Mesenchymal stem cell (in vitro differentiated cells and primary cell): Measurements from ENCODE around the gene FBLN7.

Source experiments
- DNase-seq: peaks from one replicate; pipeline ENCODE4 v3.0.0-alpha.2; 2013
- H2AFZ ChIP-seq: one replicate; pipeline ENCODE4 v1.6.1; 2013; ENCODE audit warnings: low read depth, mild to moderate bottlenecking, control low read depth, inconsistent platforms, low read length, moderate library complexity
- H2AK5ac ChIP-seq: 2 replicates; pipeline ENCODE4 v1.6.1; 2013; ENCODE audit warnings: low read length, moderate library complexity, mild to moderate bottlenecking, inconsistent platforms; ENCODE audit not compliant: severe bottlenecking
- H2BK120ac ChIP-seq: one replicate; pipeline ENCODE4 v1.6.1; 2013; ENCODE audit warnings: low read depth, mild to moderate bottlenecking, inconsistent platforms, low read length, moderate library complexity
- H2BK12ac ChIP-seq, 2 experiments: one replicate each; pipeline ENCODE4 v1.6.1; 2013; ENCODE audit warnings: inconsistent platforms in 2 of 2, low read length in 2 of 2, mild to moderate bottlenecking in 2 of 2, moderate library complexity in 2 of 2, control low read depth in 1 of 2
- H2BK15ac ChIP-seq: one replicate; pipeline ENCODE4 v1.6.1; 2013; ENCODE audit warnings: mild to moderate bottlenecking, low read depth, inconsistent platforms; ENCODE audit not compliant: poor library complexity, severe bottlenecking
- H2BK5ac ChIP-seq: 2 replicates; pipeline ENCODE4 v1.6.1; 2013; ENCODE audit warnings: low read depth, mild to moderate bottlenecking, low read length, control low read depth, inconsistent platforms; ENCODE audit not compliant: poor library complexity, severe bottlenecking
- H3K14ac ChIP-seq, 2 experiments: one replicate each; pipeline ENCODE4 v1.6.1; 2013; ENCODE audit warnings: inconsistent platforms in 2 of 2, low read length in 2 of 2, control low read depth in 1 of 2, mild to moderate bottlenecking in 1 of 2, moderate library complexity in 1 of 2
- H3K18ac ChIP-seq, 2 experiments: one replicate each; pipeline ENCODE4 v1.6.1; 2013; ENCODE audit warnings: inconsistent platforms in 2 of 2, low read length in 2 of 2, control low read depth in 1 of 2, low read depth in 1 of 2, mild to moderate bottlenecking in 1 of 2
- H3K23ac ChIP-seq, 2 experiments: one replicate each; pipeline ENCODE4 v1.6.1; 2013; ENCODE audit warnings: inconsistent platforms in 2 of 2, low read length in 2 of 2, mild to moderate bottlenecking in 2 of 2, moderate library complexity in 2 of 2, control low read depth in 1 of 2
- H3K27ac ChIP-seq: 2 replicates; pipeline ENCODE4 v1.5.1; 2013; ENCODE audit warnings: mild to moderate bottlenecking, moderate library complexity, low read length, control low read depth, inconsistent platforms; ENCODE audit not compliant: poor library complexity, severe bottlenecking
- H3K27me3 ChIP-seq, 2 experiments: 2 replicates each; pipeline versions ENCODE4 v1.6.1 to v1.7.0; 2013; ENCODE audit warnings: low read length in 2 of 2, mild to moderate bottlenecking in 2 of 2, moderate library complexity in 2 of 2, control low read depth in 1 of 2, inconsistent platforms in 1 of 2; ENCODE audit not compliant: control insufficient read depth in 1 of 2, insufficient read depth in 1 of 2
- H3K36me3 ChIP-seq, 2 experiments: 2 replicates each; pipeline versions ENCODE4 v1.6.1 to v1.7.0; 2013; ENCODE audit warnings: low read length in 2 of 2, control low read depth in 1 of 2, inconsistent platforms in 1 of 2, low read depth in 1 of 2, mild to moderate bottlenecking in 1 of 2; ENCODE audit not compliant: insufficient read depth in 2 of 2, control insufficient read depth in 1 of 2
- H3K4ac ChIP-seq, 2 experiments: one replicate each; pipeline ENCODE4 v1.6.1; 2013; ENCODE audit warnings: inconsistent platforms in 2 of 2, low read length in 2 of 2, mild to moderate bottlenecking in 2 of 2, moderate library complexity in 2 of 2, control low read depth in 1 of 2, low read depth in 1 of 2
- H3K4me1 ChIP-seq: 2 replicates; pipeline ENCODE4 v1.6.1; 2013; ENCODE audit warnings: low read depth, low read length, control low read depth; ENCODE audit not compliant: control insufficient read depth, insufficient read depth
- H3K4me2 ChIP-seq: 2 replicates; pipeline ENCODE4 v1.6.1; 2013; ENCODE audit warnings: low read length, mild to moderate bottlenecking, inconsistent platforms; ENCODE audit not compliant: poor library complexity, severe bottlenecking
- H3K4me3 ChIP-seq, 2 experiments: 2 replicates each; pipeline versions ENCODE4 v1.5.1 to v1.7.0; 2013; ENCODE audit warnings: low read length in 2 of 2, mild to moderate bottlenecking in 2 of 2, control low read depth in 1 of 2, low read depth in 1 of 2; ENCODE audit not compliant: insufficient read depth in 1 of 2
- H3K79me1 ChIP-seq: replicated peaks from 2 replicates; pipeline ENCODE4 v1.6.1; 2013; ENCODE audit warnings: mild to moderate bottlenecking, control low read depth, low read length, inconsistent platforms; ENCODE audit not compliant: poor library complexity, severe bottlenecking
- H3K9ac ChIP-seq: 2 replicates; pipeline ENCODE4 v1.7.0; 2013; ENCODE audit warnings: mild to moderate bottlenecking, low read length, moderate library complexity
- H3K9me3 ChIP-seq: 2 replicates; pipeline ENCODE4 v1.7.0; 2013; ENCODE audit warnings: mild to moderate bottlenecking, low read length; ENCODE audit not compliant: control insufficient read depth
- H4K8ac ChIP-seq: one replicate; pipeline ENCODE4 v1.6.1; 2013; ENCODE audit warnings: inconsistent platforms, mild to moderate bottlenecking, low read length, moderate library complexity
- H4K91ac ChIP-seq: one replicate; pipeline ENCODE4 v1.6.1; 2013; ENCODE audit warnings: mild to moderate bottlenecking, low read length, inconsistent platforms
- WGBS: methylation state at CpG from one replicate; pipeline ENCODE4 v1.1.7; 2013; ENCODE audit warnings: mixed read lengths; 5-methylcytosine and 5-hydroxymethylcytosine counted together

FBLN7 gene

GRCh38 chr2:112129060-112129459, 9.1 kb upstream of the FBLN7 start:
- WGBS = no CpG with 5 or more reads among the region's 1 CpG
- H2AFZ ChIP-seq = no peak overlapping the region

GRCh38 chr2:112133344-112133743, 4.8 kb upstream of the FBLN7 start:
- no peaks in the 10 kb centered on the region for H3K79me1 ChIP-seq
- H3K14ac ChIP-seq = no peak overlapping the region
- no peak overlapping the region for H3K27ac ChIP-seq
- no peak overlapping the region for H4K91ac ChIP-seq
- H2BK12ac ChIP-seq = no peak overlapping the region
- DNase-seq = no peak
- H2BK5ac ChIP-seq = no peak overlapping the region
- no peak overlapping the region for H3K23ac ChIP-seq
- H2BK15ac ChIP-seq = no peak overlapping the region
- H2AK5ac ChIP-seq = no peak overlapping the region
- H3K9ac ChIP-seq = no peak overlapping the region
- no peak overlapping the region for H2AFZ ChIP-seq
- H3K4me3 ChIP-seq = no peak overlapping the region
- H3K36me3 ChIP-seq = no peaks in the 10 kb centered on the region
- H3K27me3 ChIP-seq = no peaks in the 10 kb centered on the region
- no peak overlapping the region for H2BK120ac ChIP-seq
- H3K18ac ChIP-seq = no peak overlapping the region
- H3K9me3 ChIP-seq = no peaks in the 10 kb centered on the region
- no peak overlapping the region for H4K8ac ChIP-seq
- no peak overlapping the region for H3K4ac ChIP-seq
- peaks cover 8% of the 10 kb centered on the region for H3K4me1 ChIP-seq
- H3K4me2 ChIP-seq = no peak overlapping the region

More at GRCh38 chr2:112129060-112129459, 9.1 kb upstream of the FBLN7 start:
- Histone ChIP-seq H3K9me3 (no peaks in the 10 kb centered on the region), H4K91ac (no peak overlapping the region), H3K18ac (no peak overlapping the region), H3K23ac (no peak overlapping the region), H3K79me1 (no peaks in the 10 kb centered on the region), H2BK5ac (no peak overlapping the region), H3K4ac (no peak overlapping the region), H3K9ac (no peak overlapping the region), H3K4me2 (no peak overlapping the region), H2BK120ac (no peak overlapping the region), H2BK12ac (no peak overlapping the region), H3K14ac (no peak overlapping the region), H4K8ac (no peak overlapping the region), H3K4me1 (no peaks in the 10 kb centered on the region), H3K36me3 (no peaks in the 10 kb centered on the region), H3K27me3 (no peaks in the 10 kb centered on the region), H2BK15ac (no peak overlapping the region), H2AK5ac (no peak overlapping the region), H3K4me3 (no peak overlapping the region), H3K27ac (no peak overlapping the region)
- DNase-seq = no peak

- H3K18ac ChIP-seq = no peak overlapping the region
- no peak overlapping the region for H2BK120ac ChIP-seq
- H3K14ac ChIP-seq = no peak overlapping the region
- no peaks in the 10 kb centered on the region for H3K9me3 ChIP-seq
- 89% methylated on average over 3 of the region's 4 CpGs for WGBS
- H4K91ac ChIP-seq = no peak overlapping the region
- H3K4me1 ChIP-seq = peaks cover 8% of the 10 kb centered on the region
- no peak overlapping the region for H3K4ac ChIP-seq
- H3K79me1 ChIP-seq = no peaks in the 10 kb centered on the region
- H2BK5ac ChIP-seq = no peak overlapping the region
- no peak overlapping the region for H3K9ac ChIP-seq
- no peak overlapping the region for H2AK5ac ChIP-seq
- no peak overlapping the region for H2BK12ac ChIP-seq
- no peaks in the 10 kb centered on the region for H3K27me3 ChIP-seq
- no peak overlapping the region for H3K27ac ChIP-seq
- H4K8ac ChIP-seq = no peak overlapping the region
- H2BK15ac ChIP-seq = no peak overlapping the region
- no peak overlapping the region for H3K23ac ChIP-seq
- H3K4me3 ChIP-seq = no peak overlapping the region
- no peak overlapping the region for H3K4me2 ChIP-seq
- DNase-seq = no peak
- H2AFZ ChIP-seq = no peak overlapping the region
- H3K36me3 ChIP-seq = no peaks in the 10 kb centered on the region
Observed at GRCh38 chr2:112134120-112134519, 4.1 kb upstream of the FBLN7 start.

GRCh38 chr2:112136096-112136495, 2.1 kb upstream of the FBLN7 start:
- Histone ChIP-seq H4K8ac (no peak overlapping the region), H3K4me1 (peaks cover 12% of the 10 kb centered on the region), H3K14ac (no peak overlapping the region), H2BK5ac (no peak overlapping the region), H3K9ac (no peak overlapping the region), H3K9me3 (no peaks in the 10 kb centered on the region), H2AFZ (no peak overlapping the region), H3K36me3 (no peaks in the 10 kb centered on the region), H3K27me3 (peaks cover 0 to 6% of the 10 kb centered on the region in 2 experiments), H3K18ac (no peak overlapping the region), H3K4ac (no peak overlapping the region), H2BK15ac (no peak overlapping the region), H2BK12ac (no peak overlapping the region), H3K4me2 (no peak overlapping the region), H2BK120ac (no peak overlapping the region), H3K23ac (no peak overlapping the region), H3K79me1 (no peaks in the 10 kb centered on the region), H3K27ac (no peak overlapping the region), H4K91ac (no peak overlapping the region), H3K4me3 (no peak overlapping the region), H2AK5ac (no peak overlapping the region)
- WGBS = 95% methylated on average over 5 of the region's 5 CpGs
- no peak for DNase-seq
